GM21737 (cell line): ENCODE results near the gene LRRC2.
"Not testable (repeated sequence)": the region's sequence is repeated elsewhere in the genome, so short reads cannot be mapped to it uniquely, and the experiment has no call there.

Experiments used
- ATAC-seq: cut with Tn5 transposase; IDR thresholded peaks from one replicate; pipeline ENCODE4 v1.9.1; 2021; ENCODE audit warnings: mild to moderate bottlenecking, moderate library complexity; ENCODE audit not compliant: unreplicated experiment

LRRC2 gene, protein sequence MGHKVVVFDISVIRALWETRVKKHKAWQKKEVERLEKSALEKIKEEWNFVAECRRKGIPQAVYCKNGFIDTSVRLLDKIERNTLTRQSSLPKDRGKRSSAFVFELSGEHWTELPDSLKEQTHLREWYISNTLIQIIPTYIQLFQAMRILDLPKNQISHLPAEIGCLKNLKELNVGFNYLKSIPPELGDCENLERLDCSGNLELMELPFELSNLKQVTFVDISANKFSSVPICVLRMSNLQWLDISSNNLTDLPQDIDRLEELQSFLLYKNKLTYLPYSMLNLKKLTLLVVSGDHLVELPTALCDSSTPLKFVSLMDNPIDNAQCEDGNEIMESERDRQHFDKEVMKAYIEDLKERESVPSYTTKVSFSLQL

DNA sequence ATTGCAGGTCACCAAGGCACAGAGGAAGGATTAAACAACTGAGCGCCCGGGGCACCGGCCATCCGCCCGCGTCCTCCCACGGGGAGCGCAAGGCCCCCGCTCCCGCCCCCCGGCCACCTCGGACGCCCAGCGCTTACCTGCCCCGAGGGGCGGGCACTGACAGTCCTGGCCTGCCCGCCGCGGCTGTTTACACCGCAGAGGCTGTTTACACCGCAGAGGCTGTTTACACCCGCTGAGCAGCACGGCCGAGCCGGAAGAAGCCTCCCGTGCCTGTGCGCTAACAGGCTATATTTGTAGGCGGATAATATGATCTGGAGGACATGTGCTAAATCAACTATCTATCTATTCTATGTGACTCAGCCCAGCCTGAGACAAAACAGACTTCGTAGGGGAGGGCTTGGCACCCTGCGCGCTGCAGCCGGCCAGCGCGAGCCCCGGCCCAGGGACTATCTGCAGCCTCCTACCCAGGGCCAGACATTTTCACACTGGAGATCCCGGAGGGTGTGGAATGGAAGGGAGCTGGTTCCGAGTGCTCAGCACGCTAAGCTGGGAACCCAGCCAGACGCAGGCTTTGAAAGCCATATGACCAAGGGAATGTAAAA is at the start of gene LRRC2:
Gene LRRC2, minus strand, starts transcription at position 263 of the 602 bp plus-strand sequence. CDS start 14,711 bp downstream, outside the sequence.
- ATAC-seq: no peak

DNA sequence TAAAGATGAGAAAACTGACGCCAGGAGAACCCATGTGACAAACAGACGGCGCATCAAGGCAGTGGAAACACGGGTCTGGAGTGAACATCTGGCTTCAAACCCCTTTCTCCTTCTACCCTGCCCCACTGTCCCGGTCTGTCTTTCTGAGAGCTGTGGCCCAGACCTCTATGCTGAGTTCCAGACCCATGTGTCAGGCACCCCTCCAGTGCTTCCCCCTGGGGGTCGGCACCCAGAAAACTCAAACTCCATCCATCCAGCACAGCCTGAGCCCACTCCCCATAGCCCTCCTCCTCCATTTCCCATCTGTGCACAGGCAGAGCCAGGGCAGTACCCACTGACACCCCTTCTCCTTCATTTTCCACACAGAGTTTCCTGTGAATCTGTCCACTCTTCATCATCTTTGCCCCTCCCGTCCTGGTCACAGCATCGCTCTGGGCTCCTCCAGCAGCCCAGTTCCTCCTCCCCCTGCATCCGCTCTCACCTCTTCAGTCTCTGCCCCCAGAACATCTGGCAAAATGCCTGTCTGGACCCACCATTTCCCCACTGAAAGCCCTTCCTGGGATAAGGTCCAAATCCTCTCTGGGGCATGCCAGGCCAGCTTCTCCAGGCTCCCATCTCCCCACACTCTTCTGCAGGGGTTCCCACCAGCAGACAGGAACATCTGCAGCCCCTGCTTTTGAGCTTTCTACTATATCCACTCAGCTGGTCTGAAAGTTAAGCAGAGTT is 49.1 kb upstream of the LRRC2 start:
- ATAC-seq: no peak

DNA sequence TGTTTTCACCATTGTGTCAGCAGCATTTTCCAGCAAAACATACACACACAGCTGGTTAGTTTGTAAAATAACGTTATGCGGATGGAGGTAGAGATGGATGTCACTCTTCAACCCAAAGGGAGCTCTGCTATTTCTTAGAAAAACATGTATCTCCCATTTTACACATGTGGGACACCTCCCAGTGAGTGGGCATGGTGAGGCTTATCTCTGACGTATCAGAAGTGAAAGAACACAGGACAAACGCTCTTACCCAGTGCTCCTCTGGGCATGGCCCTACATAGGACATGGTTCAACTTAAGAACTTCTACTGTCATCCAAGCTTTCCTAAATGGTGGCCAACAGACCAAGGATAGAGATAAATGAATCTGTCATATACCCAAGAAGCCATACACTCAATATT is 48.3 kb upstream of the LRRC2 start:
- ATAC-seq: no peak

DNA sequence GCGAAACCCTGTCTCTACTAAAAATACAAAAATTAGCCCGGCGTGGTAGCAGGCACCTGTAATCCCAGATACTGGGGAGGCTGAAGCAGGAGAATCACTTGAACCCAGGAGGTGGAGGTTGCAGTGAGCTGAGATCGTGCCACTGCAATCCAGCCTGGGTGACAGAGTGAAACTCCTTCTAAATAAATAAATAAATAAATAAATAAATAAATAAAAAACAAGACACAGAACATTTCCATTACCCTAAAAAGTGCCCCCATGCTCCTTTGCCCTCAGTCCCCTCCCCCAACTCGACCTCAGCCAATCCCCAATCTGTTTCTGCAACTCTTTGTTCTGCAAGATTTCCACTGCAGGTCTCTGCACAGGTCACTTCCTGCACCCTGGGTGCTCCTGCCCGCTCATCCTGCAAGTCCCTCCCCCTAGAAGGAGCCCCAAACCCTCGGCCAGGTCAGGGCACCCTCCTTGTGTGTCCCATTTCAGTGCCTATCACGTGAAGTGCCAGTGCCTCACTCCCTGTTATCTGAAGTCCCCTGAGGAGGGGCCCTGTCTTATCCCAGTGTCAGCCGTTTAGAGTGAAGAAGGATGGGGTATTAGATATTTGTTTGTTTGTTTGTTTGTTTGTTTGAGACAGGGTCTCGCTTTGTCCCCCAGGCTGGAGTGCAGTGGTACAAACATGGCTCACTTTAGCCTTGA is 47.4 kb upstream of the LRRC2 start:
- ATAC-seq: no peak

DNA sequence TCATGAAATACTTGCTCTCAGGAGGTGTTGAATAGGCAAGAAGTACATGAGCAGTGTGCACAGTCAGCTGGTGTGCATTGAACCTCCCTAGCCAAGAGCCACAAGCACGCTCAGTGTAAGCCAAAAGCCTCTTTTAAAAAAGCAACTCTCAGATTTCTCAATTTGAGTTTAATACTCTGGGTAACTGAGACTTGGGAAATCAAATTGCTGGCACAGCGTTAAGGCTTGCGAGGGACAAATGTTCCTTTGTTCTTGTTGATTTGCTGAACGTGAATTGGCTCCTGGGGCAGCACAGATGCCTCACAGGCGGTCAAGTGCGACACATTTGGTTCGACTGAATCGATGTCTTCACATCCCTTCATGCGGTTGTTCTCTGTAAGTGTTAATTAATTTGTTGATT is 46.2 kb upstream of the LRRC2 start, which contains the start of gene FAM240A:
Gene FAM240A, plus strand, starts transcription at position 202 of the 400 bp plus-strand sequence. Its CDS starts 159 bp downstream, at position 361.
- no peak for ATAC-seq

DNA sequence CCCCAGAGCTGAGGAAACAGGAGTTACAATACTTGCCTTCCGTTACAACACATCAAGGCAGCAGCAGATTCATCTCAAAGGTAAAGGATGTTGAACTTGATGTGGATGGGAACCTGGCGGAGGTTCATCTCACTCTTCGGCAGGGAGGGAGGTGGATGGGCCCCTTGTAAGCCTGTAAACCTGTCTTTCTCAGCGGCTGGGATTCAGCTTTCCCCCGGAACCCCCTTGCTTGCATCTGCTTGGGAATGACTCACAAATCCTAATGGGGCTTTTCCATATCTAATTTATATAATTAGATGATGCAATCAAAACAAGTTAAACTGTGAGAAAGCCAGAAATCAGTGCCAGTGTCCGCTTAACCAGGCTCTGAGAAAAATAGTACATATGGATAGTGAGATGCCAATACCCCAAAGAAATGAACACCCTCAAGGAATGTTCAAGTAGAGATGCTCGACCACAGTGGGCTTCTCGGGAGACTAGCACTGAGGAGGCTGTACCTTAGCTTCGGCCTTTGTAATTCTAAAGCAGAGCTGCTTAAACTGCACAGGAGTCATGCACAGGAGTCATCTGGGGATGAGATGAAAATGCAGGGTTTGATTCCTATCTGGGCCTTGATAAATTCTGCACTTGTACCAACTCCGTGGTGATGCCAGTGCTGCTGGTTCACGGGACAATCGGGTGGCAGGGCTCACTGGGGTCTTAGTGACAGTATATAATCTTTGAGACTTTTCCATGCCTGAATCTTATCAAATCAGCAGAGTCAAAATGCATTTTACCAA is 44.0 kb upstream of the LRRC2 start:
- ATAC-seq: no peak

DNA sequence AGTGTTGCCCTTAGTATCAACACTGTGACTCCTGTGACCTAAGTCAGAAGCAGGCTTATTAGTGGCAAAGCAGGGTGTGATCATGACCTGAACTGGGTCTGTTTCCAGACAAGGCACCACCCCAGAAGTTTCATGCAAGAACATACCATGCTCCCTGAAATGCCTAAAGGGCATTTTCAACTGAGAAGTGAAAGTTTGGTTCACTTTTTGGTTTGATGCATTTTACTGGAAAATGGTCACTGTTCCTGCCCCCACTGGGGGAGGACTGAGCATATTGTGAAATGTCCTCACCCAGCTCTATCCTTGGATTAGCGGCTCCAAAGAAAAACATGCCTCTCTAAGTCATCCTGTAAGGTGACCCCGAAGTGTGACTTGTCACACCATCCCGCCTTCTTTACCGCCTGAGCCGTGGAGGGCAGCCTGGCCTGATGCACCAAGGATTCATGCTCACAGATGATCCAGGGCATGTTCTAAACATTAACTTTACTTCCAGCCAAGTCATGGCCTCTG is 43.2 kb upstream of the LRRC2 start:
- ATAC-seq: no peak

DNA sequence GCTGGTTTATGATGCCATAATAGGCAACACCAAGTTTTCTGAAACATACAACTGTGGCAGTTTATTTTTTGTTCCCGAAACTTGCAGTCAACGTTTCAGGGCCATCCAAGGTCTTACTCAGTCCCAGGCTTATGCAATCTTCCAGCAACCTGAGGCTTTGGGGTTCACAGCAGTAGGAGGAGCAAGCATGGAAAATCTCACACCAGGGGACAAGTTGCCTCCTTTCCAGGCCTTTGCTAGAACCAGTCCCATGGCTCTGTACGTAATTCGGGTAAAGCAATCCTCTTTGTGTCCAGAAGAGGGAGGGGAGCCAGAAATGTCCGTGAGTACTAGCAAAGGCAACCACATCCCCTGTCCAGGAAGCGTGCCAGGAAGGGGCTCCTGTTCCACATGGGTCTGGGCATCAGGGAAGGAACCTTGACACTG is 41.5 kb upstream of the LRRC2 start:
- no peak for ATAC-seq

DNA sequence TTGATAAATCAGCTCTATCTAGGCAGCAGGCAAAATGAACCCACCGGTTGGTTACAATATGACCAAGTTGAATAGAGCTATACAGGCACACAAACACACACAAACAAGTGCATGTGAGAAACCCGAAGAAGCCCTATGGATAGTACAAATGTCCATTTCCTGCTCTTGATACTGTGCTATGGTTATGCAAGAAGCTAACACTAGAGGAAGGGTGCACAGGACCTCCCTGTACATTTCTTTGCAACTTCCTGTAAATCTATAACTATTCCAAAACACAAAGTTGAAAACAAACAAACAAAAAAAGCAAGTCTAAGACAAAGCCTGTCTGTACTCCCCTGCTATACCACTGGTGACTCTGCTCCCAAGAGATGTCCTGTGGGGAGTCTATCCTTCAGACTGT is 38.0 kb upstream of the LRRC2 start:
- no peak for ATAC-seq

DNA sequence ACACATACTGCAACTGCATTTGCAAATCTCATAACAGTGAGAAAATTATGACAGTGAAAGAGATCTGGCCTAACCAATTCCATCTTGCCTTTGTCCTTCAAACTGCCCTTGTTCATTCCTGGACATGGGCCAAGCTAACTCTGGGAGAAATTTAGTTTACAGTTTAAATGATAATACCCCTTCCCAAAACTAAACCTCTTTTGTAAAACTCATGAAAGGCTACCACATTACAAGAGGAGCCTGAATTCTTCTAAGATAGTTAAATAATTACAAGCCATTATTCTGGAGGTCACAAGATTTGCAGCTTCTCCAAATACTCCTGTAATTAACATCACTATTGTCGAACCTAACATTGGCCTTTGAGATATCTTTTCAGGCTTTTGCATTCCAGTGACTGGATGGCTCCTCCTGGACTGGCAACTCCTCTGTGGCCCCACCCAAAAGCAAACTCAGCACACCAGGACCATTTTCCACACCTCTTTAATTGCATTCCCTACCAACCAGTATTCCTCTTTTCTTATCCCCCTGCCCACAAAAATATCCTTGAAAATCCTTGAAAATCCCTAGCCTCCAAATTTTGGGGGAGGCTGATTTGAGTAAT is 37.4 kb upstream of the LRRC2 start:
- no peak for ATAC-seq

DNA sequence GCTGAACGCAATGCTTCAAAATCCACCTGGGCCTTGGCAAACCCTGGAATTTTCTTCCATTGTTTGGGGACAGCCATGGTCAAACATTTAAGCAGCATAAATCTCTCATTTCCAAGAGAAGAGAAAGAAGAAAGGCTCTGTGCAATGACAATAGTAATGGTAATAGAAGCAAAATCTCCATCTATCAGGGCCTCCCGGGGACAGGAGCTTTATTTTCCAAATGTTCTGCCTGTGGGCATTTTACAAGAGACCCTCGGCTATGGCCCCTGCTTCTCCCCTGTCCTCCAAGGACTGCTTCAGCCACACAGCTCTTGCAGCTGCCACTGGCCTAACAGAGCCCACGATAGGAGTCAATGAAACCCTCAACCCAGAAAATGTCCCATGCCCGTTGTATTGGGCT is 33.5 kb upstream of the LRRC2 start:
- ATAC-seq: no peak

DNA sequence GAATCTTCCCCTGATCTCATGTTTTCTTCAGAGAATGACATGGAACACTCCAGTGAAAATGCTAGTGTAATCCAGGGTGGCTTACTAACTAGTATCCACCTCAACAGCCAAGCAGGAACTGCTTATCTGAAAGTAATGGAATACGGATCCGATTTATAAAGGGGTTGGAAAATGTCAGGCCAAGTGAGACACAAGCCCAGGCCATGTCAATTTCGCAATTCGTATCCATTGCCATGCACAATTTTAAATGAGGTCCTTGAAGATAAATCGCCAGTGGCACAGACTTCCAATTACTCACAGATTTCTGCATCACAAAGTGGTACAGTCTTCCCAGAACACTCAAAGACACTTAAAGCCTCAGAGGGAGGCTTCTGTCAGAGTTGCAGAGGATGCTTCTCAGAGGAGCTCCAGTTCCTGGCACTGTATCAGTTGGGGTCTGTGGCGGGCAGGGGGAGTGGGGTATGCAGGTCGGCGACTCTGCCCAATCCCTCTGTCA is 29.8 kb upstream of the LRRC2 start:
- no peak for ATAC-seq

DNA sequence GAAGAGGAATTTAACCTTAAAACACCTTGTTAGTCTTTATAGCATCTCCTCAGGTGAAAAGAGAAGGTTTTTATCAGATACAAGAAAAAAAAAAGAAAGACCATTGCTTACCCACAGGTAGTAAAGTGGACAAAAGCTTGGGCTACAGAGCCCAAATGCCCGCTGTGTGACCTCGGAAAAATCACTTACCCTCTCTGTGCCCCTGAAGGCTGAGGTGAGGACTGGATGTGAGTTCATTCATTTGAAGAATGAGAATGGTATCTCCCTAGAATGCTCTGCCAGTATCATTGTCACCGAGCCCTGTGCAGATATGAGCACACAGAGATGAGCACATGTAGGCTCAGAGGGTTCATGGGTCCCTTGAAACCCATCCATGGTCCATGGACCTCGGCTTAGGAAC is 28.6 kb upstream of the LRRC2 start:
- ATAC-seq: no peak

DNA sequence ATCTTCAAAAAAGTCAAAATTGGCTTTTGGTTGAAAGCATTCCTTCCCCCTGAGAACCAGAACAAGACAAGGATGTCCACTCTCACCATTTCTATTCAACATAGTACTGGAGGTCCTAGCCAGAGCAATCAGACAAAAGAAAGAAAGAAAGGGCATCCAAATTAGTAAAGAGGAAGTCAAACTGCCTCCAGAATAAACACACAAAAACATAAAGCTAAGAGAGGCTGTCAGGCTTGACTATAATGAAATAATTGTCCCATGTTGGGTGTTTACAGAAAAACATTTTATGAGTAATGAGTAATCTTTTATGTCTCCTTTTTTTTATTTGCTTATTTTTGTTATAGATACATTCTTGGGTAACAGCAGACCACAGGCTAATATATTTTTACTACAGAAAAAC is 27.9 kb upstream of the LRRC2 start:
- ATAC-seq: no peak

DNA sequence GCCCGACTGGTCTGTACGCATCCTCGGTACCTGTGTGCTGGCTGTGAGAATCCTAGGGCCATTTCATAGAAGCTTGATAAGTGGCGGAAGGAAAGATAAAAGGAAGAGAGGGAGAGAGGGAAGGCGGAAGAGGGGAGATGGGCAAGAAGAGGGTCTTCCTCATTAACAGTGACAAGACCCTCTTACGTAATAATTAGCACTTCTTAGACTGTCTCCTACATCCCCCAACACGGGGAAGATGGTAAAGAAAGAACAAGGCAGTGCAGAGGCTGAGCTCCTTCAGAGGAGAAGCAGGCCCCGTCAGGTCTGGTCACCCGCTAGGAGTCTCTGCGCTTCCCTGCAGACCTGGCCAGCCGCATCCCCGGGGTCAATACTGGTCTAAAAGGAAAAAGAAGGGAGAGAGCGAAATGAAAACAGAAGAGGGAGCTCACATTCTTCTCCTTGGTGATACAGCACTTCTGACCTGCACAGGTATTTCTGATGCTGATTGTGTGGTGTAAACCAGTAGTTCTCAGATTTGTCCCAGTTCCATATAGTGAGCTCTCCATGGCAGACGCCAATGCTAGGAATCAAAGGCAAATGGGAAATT is 27.3 kb upstream of the LRRC2 start:
- no peak for ATAC-seq

DNA sequence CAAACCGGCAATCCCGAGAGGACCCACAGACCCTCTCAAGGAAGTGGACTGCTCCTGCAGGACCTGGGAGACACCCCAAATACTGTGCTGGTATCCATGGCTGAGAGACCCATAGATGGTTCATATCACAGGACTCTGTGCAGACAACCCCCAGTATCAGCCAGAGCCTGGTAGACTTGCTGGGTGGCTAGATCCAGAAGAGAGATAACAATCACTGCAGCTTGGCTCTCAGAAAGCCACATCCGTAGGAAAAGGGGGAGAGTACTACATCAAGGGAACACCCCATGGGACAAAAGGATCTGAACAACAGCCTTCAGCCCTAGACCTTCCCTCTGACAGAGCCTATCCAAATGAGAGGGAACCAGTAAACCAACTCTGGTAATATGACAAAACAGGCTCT is 21.2 kb upstream of the LRRC2 start:
- not testable (repeated sequence) for ATAC-seq

DNA sequence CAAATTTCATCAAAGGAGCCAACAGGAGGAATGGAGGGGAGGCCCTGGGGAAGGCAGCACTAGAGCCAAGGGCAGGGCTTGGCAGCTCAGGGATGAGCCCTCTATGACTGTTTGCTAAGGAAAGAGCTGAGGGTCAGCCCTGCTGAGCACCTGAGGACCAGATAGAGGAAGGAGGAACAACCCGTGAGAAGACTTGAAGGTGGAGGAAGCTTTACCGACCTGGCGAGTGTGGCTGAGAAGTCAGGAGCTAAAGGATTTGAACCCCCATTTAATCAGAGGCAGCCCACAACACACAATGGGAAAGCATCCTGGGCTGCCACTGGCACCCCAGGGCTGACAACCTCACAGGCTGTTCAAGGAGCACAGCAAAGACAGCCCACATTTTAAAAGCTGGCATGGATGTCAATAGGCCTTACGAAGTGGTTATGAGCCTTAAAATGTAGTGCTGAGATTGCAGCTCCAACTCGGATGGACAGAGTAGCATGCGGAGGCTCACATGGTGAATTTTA is 20.7 kb upstream of the LRRC2 start:
- ATAC-seq: no peak

DNA sequence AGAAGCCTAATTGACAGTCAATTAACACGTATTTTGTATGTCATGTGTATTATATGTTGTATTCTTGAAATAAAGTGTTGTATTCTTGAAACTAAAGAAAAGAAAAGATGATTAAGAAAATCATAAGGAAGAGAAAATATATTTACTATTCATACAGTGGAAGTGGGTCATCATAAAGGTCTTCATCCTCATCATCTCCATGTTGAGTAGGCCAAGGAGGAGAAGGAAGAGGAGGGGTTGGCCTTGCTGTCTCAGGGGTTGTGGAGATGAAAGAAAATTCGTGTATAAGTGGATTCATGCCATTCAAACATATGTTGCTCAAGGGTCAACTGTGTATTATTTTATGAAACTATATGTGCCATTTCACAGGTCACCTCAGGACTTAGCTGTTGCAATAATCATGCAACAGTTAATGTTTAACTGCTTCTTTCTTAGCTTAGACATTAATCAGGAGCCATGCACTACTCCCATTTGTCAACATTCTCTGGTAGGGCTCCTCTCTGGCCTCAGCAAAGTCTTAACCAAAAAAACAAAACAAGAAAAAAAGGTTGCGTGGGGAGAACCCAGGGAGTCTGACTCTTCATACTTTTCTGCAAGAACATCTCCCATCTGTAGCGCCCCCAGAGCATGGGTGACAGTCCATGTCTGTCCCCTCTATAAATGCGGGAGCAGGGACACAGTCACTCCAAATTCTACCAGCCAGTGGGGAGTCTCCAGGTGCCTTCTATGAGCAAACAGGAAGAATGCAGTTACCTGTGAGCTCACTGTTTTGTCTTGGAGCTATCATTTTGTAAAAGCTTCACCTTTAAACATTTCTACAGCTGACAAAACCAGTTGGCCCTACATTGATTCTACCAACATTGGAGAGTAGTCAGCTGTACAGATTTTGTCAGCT is 19.9 kb upstream of the LRRC2 start:
- no peak for ATAC-seq
